HG03159 (cell line): ENCODE results near the gene ADCY1.

Experiments used
- ATAC-seq: cut with Tn5 transposase; IDR thresholded peaks from one replicate; pipeline ENCODE4 v1.9.1; 2021; ENCODE audit warnings: mild to moderate bottlenecking, moderate library complexity; ENCODE audit not compliant: unreplicated experiment

ADCY1 gene

DNA sequence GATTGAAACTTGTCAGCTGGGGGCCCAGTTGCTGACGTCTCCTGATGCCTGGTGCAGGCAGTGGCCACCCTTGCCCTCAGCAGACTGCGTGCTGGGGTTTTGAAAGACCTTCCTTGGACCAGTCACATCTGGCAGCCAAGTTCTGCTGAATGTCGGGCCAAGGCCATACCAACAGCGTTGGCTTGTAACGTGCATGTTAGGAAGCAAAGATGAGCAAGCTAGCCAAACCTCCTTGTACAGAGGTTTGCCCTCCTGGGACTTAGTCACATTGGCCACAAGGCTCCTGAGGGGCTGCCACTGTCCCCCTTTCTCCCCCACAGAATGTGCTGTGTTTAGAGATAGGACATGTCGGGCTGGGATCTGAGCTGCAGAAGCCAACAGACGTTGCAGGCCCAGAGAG, 49.0 kb downstream of the ADCY1 start:
- ATAC-seq = no peak

- ATAC-seq = no peak
These were observed 49.7 kb downstream of the ADCY1 start for GRCh38 chr7:45623740-45624391.

DNA sequence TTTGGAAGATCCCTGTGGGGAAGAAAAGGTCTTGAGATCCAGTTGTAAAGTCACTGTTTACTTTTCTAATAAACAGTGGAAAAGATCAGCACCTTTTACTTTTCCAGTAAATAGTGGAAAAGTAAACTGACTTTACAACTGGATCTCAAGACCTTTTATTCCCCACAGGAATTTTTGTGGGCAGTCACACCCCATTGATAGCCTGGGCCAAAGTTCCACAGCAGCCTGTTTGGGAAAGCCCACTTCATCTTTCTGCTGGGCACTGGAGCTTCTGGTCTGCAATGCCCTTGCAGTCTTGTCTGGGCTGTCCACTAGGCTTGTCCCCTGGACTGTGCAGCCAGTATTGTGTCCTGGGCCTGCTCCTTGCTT, 50.2 kb downstream of the ADCY1 start:
- ATAC-seq = no peak

DNA sequence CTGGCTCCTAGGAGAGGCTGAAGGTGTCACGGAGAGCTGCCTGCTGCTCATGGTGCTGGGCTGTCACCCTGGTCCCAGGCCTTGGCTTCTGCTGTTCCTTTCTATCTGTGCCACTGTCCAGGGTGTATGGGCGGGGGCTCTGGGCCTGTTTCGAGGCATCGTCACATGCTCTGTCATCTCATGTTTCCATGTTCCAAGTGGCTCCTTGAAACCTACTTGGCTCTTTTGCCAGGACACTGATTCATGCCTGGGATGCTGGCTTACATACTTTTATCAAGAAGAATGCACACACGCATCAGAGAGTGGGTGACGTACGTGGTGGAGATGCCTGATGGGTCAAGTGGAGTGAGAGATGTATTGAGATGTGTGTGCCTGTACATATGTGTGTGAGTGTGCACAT, 50.9 kb downstream of the ADCY1 start:
- ATAC-seq = no peak

DNA sequence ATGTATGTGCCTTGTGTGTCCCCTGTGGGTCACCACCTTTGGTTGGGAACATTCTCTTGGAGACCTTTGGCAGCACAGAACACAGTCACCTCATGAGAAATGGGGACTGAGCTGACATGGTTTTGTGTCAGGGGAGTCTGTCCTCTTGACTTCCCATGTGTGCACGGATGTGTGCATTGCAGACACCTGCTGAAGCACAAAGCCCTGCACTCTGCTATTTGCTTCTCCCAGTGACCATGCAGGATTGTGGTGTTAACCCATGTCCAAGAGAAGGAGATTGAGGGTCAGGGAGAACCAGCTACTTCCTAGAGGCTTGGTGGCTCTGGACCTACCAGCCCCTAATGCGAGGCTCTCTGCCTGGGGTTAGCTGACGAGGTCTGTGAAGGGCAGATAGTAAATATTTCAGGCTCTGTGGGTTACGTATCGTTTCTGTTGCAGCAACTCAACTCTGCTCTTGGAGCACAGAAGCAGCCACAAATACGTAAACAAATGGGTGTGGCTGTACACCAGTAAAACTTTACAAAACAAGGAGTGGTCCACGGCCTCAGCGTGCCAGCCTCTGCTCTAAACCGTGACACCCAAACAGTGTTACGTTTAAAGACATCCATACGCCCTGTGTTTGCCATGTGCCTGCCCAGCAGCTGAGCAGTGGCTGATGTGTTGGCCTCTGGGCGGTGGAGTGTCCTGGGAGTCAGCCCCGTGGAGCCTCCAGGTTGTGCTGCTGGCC, 51.7 kb downstream of the ADCY1 start:
- ATAC-seq = no peak

DNA sequence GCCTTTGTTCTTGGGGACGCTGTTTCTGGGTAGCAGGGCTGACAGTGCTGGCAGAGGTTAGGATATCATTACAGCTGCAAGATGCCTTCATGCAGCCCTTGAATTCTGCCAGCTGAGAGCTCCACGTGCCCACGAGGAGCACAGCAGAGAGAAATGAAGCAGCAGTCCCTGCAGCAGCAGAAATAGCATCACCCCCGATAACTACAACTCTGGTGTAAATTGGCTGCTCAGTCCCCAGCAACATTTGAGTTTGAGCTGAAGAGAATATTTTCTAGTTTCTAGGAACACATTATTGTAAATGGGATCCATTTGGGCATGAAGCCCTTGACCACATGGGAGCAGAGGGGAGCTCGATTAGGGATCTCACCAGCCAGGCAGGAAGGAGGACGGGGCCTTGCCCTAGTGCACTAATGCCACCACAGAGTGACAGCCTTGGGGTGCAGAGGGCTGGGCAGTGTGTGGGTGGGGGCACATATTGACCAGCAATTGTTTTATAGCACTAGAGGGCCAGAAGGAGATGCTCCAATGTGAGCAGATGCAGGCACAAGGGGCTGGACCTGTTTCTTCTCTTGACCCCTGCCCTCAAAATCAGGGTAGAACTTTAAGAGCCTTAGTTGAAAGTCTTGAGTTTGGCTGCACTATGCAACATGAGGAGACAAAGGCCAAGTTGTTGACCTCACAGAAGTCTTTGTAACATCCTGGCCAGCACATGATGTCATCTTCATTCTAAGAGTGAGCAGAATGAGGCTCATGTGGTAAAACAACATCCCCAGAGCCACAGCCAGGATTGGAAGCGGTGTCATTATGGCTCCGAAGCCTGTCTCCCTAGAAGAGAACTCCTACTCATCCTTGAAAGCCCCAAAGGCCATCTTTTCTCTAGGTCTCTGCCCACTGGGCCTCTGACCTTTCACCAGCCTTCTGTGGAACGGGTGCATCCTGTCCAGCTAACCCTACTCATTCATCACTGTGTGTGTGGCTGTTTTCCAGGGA, 52.6 kb downstream of the ADCY1 start:
- ATAC-seq = no peak

- no peak for ATAC-seq
These were observed 53.7 kb downstream of the ADCY1 start for GRCh38 chr7:45627691-45628456.

DNA sequence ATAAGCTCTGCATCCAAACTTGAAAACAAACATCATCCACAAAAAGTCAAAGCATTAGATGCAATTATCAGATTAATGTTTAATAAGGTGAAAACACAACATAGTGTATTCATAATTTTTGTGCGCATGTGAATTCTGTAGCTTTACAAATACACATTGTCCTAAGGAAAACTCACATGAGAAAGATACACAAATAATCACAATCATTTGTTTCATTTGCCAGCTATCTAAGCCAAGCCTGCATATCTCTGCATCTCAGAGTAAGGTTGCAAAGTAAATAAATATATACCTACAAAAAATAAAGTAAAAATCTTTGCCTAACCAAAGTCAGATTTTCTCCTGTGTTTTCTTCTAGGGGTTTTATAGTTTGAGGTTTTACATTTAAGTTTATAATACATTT, 57.4 kb downstream of the ADCY1 start:
- ATAC-seq = no peak

GRCh38 chr7:45636733-45637132, 62.6 kb downstream of the ADCY1 start:
- ATAC-seq = no peak

DNA sequence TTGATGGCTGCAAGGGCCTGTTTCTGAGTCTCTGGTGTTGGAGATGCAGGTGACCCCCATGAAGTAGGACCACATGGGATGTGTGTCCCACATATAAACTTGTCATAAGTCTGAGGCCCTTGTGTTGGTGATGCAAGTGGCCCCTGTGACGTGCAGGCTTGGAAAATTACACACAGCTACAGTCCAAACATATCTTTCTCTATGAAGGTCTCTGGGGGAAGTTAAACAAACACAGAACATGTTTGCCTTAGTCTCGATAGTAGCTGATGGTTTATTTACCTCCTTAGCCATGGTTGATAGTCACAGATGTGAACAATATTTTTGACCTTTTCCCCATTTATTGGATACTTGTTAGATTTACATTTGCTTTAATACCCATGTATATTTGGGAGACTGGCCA, 64.7 kb downstream of the ADCY1 start:
- ATAC-seq = no peak

DNA sequence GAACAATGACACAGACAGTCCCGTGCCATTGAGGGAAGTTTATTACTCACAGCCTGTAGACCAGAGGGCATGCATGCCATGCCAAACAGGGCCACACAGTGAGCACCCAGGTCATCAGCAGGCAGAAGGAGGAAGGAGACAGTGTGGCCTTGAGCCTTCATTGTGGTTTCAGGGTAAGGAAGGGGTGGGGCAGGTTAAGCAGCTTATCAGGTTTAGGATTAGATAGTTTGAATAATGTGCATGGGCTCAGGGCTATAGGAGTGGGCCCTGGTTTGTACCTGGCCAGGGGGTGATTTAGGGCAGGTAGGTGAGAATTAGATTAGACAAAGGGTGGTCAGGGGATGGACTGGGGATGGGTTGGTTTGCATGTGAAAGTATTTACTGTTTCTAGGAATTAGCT, 67.9 kb downstream of the ADCY1 start:
- ATAC-seq = no peak

GRCh38 chr7:45643630-45644029, 69.5 kb downstream of the ADCY1 start:
- no peak for ATAC-seq

DNA sequence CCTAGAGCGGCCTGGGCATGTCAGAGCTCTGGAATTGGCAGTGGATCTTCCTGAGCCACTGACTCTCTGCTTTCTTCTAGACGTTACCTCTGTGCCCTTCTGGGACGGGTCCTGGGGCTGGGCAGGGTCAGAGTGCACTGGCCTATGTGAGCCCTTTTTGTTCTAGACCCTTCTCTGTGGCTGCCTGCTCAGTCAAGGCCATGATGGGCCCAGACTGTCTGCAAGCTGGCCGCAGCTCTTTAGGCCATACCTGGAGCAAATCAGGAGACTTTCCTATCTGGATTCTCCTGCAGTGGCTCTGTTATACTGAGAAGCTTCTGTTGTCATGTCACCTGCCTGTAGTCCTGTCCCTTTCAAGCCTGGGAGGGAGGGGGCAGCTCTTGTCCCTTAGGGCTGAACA, 70.1 kb downstream of the ADCY1 start:
- ATAC-seq = no peak

- ATAC-seq = no peak
These were observed 71.2 kb downstream of the ADCY1 start for GRCh38 chr7:45645141-45645969.

- ATAC-seq = no peak
These were observed 72.1 kb downstream of the ADCY1 start for GRCh38 chr7:45646207-45646821.

DNA sequence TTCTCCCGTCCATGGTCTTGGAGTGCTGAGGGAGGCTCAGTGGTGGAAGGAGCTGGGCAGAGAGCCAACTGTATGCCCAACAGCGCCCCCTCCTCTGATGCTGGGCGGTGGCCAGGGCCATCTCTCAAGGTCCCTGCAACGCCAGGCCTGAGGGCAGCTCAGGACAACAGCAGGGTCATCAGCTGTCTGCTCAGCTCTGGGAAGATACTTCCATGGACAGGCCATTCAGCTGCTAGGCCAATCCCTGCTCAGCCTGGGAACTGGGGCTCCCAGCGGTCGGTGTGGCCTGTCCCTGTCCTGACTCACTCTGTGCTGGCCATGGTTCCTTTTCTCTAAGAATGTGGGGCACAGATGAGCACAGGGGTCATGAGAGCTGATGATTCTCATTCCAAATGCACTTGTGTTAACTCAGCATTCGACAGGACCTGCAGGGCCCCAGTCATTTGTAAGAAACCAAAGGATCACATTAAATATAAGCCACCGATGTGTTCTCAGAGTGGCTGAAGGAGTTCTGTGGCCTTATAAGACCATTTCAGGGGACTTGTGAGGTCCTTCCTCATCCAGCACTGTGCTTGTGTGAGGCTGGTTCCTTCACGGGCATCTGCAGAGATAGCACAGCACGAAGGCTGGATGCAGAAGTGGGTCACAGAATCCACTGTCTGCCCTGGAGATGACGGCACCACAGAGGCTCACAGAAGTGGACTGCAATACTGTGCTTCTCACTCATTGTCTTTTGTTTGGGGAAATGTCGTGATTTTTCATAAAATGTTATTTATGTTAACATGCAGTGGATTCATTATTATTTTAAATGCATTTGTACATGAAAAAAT, 73.0 kb downstream of the ADCY1 start:
- ATAC-seq = no peak

GRCh38 chr7:45647967-45648670, 74.0 kb downstream of the ADCY1 start:
- no peak for ATAC-seq

DNA sequence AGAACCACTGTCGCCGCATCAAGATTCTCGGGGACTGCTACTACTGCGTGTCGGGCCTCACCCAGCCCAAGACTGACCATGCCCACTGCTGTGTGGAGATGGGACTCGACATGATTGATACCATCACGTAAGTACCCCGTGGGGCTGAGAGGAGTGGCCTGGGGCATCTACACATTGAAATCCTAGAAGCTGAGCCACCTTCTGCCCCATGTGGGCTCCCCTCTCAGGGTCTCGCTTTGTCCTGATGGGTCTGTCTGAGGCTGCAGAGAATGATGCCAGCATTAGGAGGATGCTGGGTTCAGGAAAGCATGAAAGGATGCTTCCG, 74.5 kb downstream of the ADCY1 start:
- ATAC-seq = no peak
